AG09309 (cell line): ENCODE data around the gene RSPH9.
"Not testable (repeated sequence)": the region's sequence is repeated elsewhere in the genome, so short reads cannot be mapped to it uniquely, and the experiment has no call there.

Experiments used
- DNase-seq: peaks from one replicate; pipeline ENCODE4 v3.0.0-alpha.2; 2010; ENCODE audit warnings: low read depth
- H3K4me3 ChIP-seq: 2 replicates; pipeline ENCODE4 v1.5.1; 2011; ENCODE audit warnings: mild to moderate bottlenecking, low read depth, low read length, moderate library complexity; ENCODE audit not compliant: control insufficient read depth
- TF ChIP-seq, protein P1 (sequence below): IDR thresholded peaks from 2 replicates; pipeline ENCODE4 v1.5.1; 2011; ENCODE audit warnings: mild to moderate bottlenecking, low read depth, low read length, inconsistent platforms; ENCODE audit not compliant: insufficient read depth, control insufficient read depth; ENCODE audit errors: missing control alignments

Gene RSPH9

DNA sequence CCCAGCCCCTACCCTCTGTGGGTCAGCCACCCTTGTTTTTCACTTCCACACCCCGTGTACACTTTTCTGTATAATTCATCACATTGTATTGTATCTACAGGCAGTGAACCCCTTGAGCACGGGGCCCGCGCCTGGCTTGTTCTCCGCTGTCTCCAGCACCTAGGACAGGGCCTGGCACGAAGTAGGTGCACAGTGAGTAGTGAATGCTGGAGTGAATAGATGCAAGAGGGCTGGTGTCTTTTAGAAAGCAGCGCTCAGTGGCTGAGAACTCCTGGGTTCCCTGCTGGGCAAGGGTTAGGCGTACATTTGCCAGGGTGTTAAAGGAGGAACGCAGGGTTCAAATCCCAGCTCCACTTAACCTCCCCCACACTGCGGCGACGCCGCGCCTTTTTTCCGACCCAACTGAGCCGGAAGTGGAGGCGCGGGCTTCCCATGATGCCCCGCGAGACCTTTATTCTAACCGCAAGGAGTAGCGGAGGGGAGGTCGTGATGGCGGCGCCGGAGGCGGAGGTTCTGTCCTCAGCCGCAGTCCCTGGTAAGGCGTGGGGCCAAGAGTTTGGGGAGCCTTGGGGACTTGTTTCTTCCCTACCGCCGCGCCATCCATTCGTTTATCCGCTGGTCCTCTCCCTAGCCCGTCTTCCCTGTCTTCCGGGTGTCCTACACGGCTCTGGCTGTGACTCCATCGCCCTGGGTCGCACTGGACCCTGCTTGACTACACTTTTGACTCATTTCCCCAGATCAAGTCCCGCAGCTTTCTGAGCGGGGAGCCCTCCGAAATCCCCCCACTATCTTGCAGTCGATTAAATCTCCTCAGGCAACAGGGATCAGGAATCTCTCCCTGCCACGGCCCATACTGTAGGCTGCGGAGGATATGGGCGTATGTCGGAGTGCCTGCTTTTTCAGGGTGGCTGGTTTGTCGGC lies 9.2 kb upstream of the RSPH9 start, which contains the start of gene MAD2L1BP:
Gene MAD2L1BP, plus strand, starts transcription at position 454 of the 921 bp plus-strand sequence. Its CDS starts 36 bp downstream, at position 490.
- TF ChIP-seq, protein P1, sequence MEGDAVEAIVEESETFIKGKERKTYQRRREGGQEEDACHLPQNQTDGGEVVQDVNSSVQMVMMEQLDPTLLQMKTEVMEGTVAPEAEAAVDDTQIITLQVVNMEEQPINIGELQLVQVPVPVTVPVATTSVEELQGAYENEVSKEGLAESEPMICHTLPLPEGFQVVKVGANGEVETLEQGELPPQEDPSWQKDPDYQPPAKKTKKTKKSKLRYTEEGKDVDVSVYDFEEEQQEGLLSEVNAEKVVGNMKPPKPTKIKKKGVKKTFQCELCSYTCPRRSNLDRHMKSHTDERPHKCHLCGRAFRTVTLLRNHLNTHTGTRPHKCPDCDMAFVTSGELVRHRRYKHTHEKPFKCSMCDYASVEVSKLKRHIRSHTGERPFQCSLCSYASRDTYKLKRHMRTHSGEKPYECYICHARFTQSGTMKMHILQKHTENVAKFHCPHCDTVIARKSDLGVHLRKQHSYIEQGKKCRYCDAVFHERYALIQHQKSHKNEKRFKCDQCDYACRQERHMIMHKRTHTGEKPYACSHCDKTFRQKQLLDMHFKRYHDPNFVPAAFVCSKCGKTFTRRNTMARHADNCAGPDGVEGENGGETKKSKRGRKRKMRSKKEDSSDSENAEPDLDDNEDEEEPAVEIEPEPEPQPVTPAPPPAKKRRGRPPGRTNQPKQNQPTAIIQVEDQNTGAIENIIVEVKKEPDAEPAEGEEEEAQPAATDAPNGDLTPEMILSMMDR, result no peak
- DNase-seq, result no peak
- peak within 1 kb of the TSS; percentile 93 for H3K4me3 ChIP-seq

DNA sequence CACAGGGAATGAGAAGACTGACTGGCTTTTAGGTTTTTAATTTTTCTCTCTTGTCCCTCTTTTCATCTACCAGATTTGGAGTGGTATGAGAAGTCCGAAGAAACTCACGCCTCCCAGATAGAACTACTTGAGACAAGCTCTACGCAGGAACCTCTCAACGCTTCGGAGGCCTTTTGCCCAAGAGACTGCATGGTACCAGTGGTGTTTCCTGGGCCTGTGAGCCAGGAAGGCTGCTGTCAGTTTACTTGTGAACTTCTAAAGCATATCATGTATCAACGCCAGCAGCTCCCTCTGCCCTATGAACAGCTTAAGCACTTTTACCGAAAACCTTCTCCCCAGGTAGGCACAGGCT lies 8.6 kb upstream of the RSPH9 start:
- DNase-seq, result no peak
- TF ChIP-seq, protein P1, result no peak
- peak overlapping the region; percentile 93 for H3K4me3 ChIP-seq

DNA sequence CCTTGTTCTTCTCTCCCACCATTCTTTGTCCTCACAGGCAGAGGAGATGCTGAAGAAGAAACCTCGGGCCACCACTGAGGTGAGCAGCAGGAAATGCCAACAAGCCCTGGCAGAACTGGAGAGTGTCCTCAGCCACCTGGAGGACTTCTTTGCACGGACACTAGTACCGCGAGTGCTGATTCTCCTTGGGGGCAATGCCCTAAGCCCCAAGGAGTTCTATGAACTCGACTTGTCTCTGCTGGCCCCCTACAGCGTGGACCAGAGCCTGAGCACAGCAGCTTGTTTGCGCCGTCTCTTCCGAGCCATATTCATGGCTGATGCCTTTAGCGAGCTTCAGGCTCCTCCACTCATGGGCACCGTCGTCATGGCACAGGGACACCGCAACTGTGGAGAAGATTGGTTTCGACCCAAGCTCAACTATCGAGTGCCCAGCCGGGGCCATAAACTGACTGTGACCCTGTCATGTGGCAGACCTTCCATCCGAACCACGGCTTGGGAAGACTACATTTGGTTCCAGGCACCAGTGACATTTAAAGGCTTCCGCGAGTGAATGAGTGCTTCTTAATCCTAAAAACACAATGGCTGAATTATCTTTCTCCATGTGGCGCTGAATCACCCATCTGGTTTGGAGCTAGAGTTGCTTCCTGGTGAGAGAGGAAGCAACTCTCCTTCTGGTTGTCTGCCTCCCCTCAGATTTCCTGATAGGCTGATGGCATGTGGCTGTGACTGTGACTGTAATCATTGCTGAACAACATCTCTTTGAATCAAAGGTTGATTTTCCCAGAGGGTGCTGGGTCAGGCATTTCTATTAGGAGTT lies 4.6 kb upstream of the RSPH9 start:
- TF ChIP-seq, protein P1, result no peak
- no peak for DNase-seq
- no peak overlapping the region for H3K4me3 ChIP-seq

DNA sequence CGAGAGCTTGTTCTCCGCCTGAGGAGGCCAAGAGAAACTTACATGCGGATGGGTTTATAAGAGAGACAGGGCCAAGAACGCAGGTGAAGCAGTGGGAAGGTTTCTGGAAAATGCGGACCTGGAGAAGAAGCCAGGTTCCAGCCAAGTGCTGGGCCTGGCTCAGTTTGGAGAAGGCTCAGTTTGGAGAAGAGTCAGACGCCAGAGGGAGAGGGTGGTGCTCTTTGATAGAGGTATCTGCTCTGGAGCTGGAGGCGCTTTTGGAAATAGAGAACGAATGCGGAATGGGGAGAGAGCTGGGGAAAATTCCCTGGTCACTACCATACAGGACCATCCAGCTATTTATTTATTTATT lies 753 bp downstream of the RSPH9 start:
- H3K4me3 ChIP-seq, result peak overlapping the region; percentile 38
- TF ChIP-seq, protein P1, result no peak
- no peak for DNase-seq

DNA sequence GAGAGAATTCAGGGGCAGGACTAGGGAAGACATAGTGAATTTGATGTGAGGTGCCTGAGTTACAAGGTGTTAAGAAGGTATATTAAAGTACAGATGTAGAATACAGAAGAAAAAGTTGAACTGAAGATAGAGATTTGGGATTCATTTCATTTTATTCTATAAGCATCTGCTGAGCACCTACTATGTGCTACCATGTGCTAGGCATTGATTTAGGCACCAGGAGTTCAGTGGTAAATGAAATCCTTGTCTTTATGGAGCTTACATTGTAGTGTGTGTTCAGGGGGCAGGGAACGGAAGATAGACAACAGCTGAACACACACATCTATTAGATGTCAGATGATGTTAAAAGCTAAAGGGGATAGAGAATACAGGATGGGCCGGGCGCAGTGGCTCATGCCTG lies 2.8 kb downstream of the RSPH9 start:
- TF ChIP-seq, protein P1, result no peak
- no peak overlapping the region for H3K4me3 ChIP-seq
- no peak for DNase-seq

DNA sequence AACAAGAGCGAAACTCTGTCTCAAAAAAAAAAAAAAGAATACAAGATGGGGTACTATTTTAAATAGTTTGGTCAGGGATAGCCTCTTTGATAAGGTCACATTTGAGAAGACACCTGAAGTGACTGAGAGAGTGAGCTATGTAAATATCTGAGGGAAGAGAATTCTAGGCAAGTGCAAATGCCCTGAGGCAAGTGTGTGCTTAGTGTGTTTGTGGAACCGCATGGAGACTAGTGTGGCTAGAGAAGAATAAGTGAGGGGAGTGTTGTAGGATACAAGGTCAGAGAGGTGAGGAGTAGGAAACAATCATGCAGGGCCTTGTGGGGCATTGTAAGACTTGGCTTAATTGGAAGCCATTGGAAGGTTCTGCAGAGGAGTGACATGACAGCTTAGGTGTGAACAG lies 3.4 kb downstream of the RSPH9 start:
- TF ChIP-seq, protein P1, result no peak
- no peak overlapping the region for H3K4me3 ChIP-seq
- DNase-seq, result no peak

DNA sequence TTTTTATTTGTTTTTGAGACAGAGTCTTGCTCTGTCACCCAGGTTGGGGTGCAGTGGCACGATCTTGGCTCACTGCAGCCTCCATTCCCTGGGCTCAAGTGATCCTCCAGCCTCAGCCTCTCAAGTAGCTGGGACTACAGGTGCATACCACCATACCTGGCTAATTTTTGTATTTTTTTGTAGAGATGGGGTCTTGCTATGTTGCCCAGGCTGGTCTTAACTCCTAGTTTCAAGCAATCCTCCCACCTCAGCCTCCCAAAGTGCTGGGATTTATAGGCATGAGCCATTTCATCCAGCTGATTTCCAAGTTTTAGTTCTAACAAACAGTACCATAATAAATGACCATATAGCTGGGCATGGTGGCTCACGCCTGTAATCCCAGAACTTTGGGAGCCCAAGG lies 8.0 kb downstream of the RSPH9 start:
- not testable (repeated sequence) for DNase-seq

More for the DNA sequence above, 8.0 kb downstream of the RSPH9 start:
- H3K4me3 ChIP-seq, result not testable (repeated sequence)
